H1 (cell line): ENCODE measurements around the gene VAPA. TPM values are rescaled to one million over a fixed set of nuclear protein-coding genes. Genes with fewer than 3 reads are reported as not detected.
A peak's percentile ranks its signal among the peaks of the same experiment; 100 is the strongest.

Experiments used
- CTCF ChIA-PET: fragments of 300-600 bp; sonication (Branson Sonifier 250); formaldehyde crosslinking; loops from one replicate; lab custom pipeline; 2021; ENCODE audit not compliant: partially characterized antibody; lab: Charles Lee
- POLR2A ChIA-PET: fragments of 300-600 bp; sonication (Branson Sonifier 250); formaldehyde crosslinking; loops from one replicate; lab custom pipeline; 2021; ENCODE audit warnings: inconsistent platforms; ENCODE audit not compliant: partially characterized antibody; lab: Charles Lee
- DNase-seq, 2 experiments: peaks; one replicate each; pipeline versions ENCODE4 v3.0.0 to v3.0.0-alpha.2; 2010 to 2022; ENCODE audit warnings: low spot score in 2 of 2, low read depth in 1 of 2, mixed read lengths in 1 of 2
- FAIRE-seq: peaks from 2 replicates; lab custom pipeline; 2011; peaks lifted over from hg19 to GRCh38; lab: Jason Lieb, UNC
- H2AFZ ChIP-seq: 2 replicates; pipeline ENCODE4 v1.8.1; 2012; ENCODE audit warnings: low read length, inconsistent platforms
- H2AK5ac ChIP-seq: 2 replicates; pipeline ENCODE4 v1.6.1; 2013; ENCODE audit warnings: low read depth, low read length
- H2BK120ac ChIP-seq: replicated peaks from 2 replicates; pipeline ENCODE3; 2013; ENCODE audit warnings: low read depth, low read length, inconsistent platforms
- H2BK12ac ChIP-seq: 2 replicates; pipeline ENCODE4 v1.6.1; 2013; ENCODE audit warnings: low read depth, low read length
- H2BK15ac ChIP-seq: 2 replicates; pipeline ENCODE4 v1.6.1; 2013; ENCODE audit warnings: low read length
- H2BK20ac ChIP-seq: 2 replicates; pipeline ENCODE4 v1.6.1; 2013; ENCODE audit warnings: low read length
- H2BK5ac ChIP-seq: 2 replicates; pipeline ENCODE4 v1.6.1; 2013; ENCODE audit warnings: low read depth, low read length
- H3K14ac ChIP-seq: 2 replicates; pipeline ENCODE4 v1.6.1; 2013; ENCODE audit warnings: inconsistent platforms; ENCODE audit not compliant: insufficient read length
- H3K18ac ChIP-seq: 2 replicates; pipeline ENCODE4 v1.6.1; 2013; ENCODE audit warnings: low read length; ENCODE audit errors: extremely low read depth
- H3K23ac ChIP-seq: 2 replicates; pipeline ENCODE4 v1.6.1; 2013; ENCODE audit warnings: inconsistent platforms; ENCODE audit not compliant: insufficient read length
- H3K23me2 ChIP-seq: 2 replicates; pipeline ENCODE4 v1.6.1; 2013; ENCODE audit warnings: low read depth, low read length
- H3K27ac ChIP-seq: 2 replicates; pipeline ENCODE4 v1.6.1; 2011; ENCODE audit warnings: low read depth, low read length, inconsistent platforms
- H3K27me3 ChIP-seq, 4 experiments: replicated peaks in 1 of 4; 1 replicate in 1 of 4; 2 replicates in 3 of 4; pipeline versions ENCODE4 v1.6.1 to v1.8.1; 2011 to 2013; ENCODE audit warnings: low read length in 3 of 4, mild to moderate bottlenecking in 3 of 4, inconsistent platforms in 2 of 4, mixed read lengths in 2 of 4, moderate library complexity in 1 of 4; ENCODE audit not compliant: control insufficient read depth in 3 of 4, insufficient read depth in 3 of 4; ENCODE audit errors: extremely low read depth in 1 of 4
- H3K36me3 ChIP-seq, 4 experiments: 2 replicates each; pipeline versions ENCODE4 v1.6.1 to v1.8.1; 2011 to 2013; ENCODE audit warnings: mild to moderate bottlenecking in 4 of 4, low read length in 3 of 4, moderate library complexity in 2 of 4, control low read depth in 1 of 4, inconsistent platforms in 1 of 4; ENCODE audit not compliant: insufficient read depth in 4 of 4, control insufficient read depth in 2 of 4
- H3K4ac ChIP-seq: replicated peaks from 2 replicates; pipeline ENCODE3; 2013; ENCODE audit warnings: low read length, low read depth, mixed read lengths, inconsistent platforms; ENCODE audit not compliant: insufficient read length
- H3K4me1 ChIP-seq, 4 experiments: replicated peaks in 1 of 4; 1 replicate in 1 of 4; 2 replicates in 3 of 4; pipeline versions ENCODE4 v1.6.1 to v1.8.1; 2011 to 2013; ENCODE audit warnings: low read length in 3 of 4, inconsistent platforms in 2 of 4, mixed read lengths in 1 of 4; ENCODE audit not compliant: insufficient read depth in 4 of 4, control insufficient read depth in 3 of 4
- H3K4me2 ChIP-seq, 2 experiments: 2 replicates each; pipeline versions ENCODE4 v1.6.1 to v1.8.1; 2011 to 2013; ENCODE audit warnings: low read depth in 2 of 2, low read length in 2 of 2, control low read depth in 1 of 2, inconsistent platforms in 1 of 2, mild to moderate bottlenecking in 1 of 2; ENCODE audit not compliant: insufficient read depth in 1 of 2
- H3K4me3 ChIP-seq, 4 experiments: fragments of 200-600, 300-600 bp in 1 of 4; sonication (generic), shearing (Covaris generic), sonication (Bioruptor Twin) in 1 of 4; 2 replicates each; pipeline versions ENCODE4 v1.5.1 to v1.8.1; 2011 to 2016; ENCODE audit warnings: low read length in 4 of 4, low read depth in 3 of 4, control low read depth in 2 of 4, inconsistent platforms in 2 of 4, mild to moderate bottlenecking in 2 of 4, mixed read lengths in 1 of 4, moderate library complexity in 1 of 4; ENCODE audit not compliant: insufficient read depth in 2 of 4; ENCODE audit errors: extremely low read depth in 1 of 4
- H3K56ac ChIP-seq: replicated peaks from 2 replicates; pipeline ENCODE3; 2013; ENCODE audit warnings: low read depth, mild to moderate bottlenecking, mixed read lengths, low read length, inconsistent platforms; ENCODE audit not compliant: insufficient read length
- H3K79me1 ChIP-seq: 2 replicates; pipeline ENCODE4 v1.6.1; 2013; ENCODE audit warnings: low read depth, low read length, control low read depth
- H3K79me2 ChIP-seq, 2 experiments: 2 replicates each; pipeline versions ENCODE4 v1.6.1 to v1.8.1; 2012 to 2013; ENCODE audit warnings: low read length in 2 of 2, mild to moderate bottlenecking in 2 of 2, inconsistent platforms in 1 of 2; ENCODE audit not compliant: insufficient read depth in 2 of 2, control insufficient read depth in 1 of 2
- H3K9ac ChIP-seq, 4 experiments: replicated peaks in 1 of 4; 1 replicate in 1 of 4; 2 replicates in 3 of 4; pipeline versions ENCODE4 v1.6.1 to v1.8.1; 2011 to 2013; ENCODE audit warnings: low read depth in 3 of 4, low read length in 3 of 4, control low read depth in 2 of 4, mild to moderate bottlenecking in 2 of 4, moderate library complexity in 2 of 4, inconsistent platforms in 1 of 4; ENCODE audit errors: extremely low read depth in 1 of 4
- H3K9me3 ChIP-seq, 2 experiments: 2 replicates each; pipeline versions ENCODE4 v1.6.1 to v1.8.1; 2012 to 2013; ENCODE audit warnings: mild to moderate bottlenecking in 2 of 2, moderate library complexity in 2 of 2, control low read depth in 1 of 2, inconsistent platforms in 1 of 2, low read depth in 1 of 2, low read length in 1 of 2, mixed read lengths in 1 of 2; ENCODE audit not compliant: insufficient read depth in 2 of 2
- H4K20me1 ChIP-seq, 2 experiments: replicated peaks in 1 of 2; 2 replicates each; pipeline versions ENCODE3 to v1.8.1; 2011 to 2013; ENCODE audit warnings: inconsistent platforms in 2 of 2, low read length in 2 of 2, mild to moderate bottlenecking in 1 of 2; ENCODE audit not compliant: insufficient read depth in 2 of 2, control insufficient read depth in 1 of 2
- H4K5ac ChIP-seq: 2 replicates; pipeline ENCODE4 v1.6.1; 2013; ENCODE audit warnings: low read length, low read depth, mixed read lengths, inconsistent platforms; ENCODE audit not compliant: insufficient read length
- H4K8ac ChIP-seq: 2 replicates; pipeline ENCODE4 v1.8.0; 2013; ENCODE audit warnings: mild to moderate bottlenecking, moderate library complexity, low read length, inconsistent platforms; ENCODE audit not compliant: insufficient read depth; ENCODE audit errors: extremely low read depth
- H4K91ac ChIP-seq: replicated peaks from 2 replicates; pipeline ENCODE3; 2013; ENCODE audit warnings: low read length, mixed read lengths, inconsistent platforms; ENCODE audit not compliant: insufficient read length
- HDAC2 ChIP-seq, 2 experiments: fragments of 300-600 bp in 1 of 2; sonication (generic) in 1 of 2; IDR thresholded peaks; 2 replicates each; pipeline ENCODE4 v1.6.1; 2011 to 2012; ENCODE audit warnings: low read depth in 2 of 2, low read length in 2 of 2, mild to moderate bottlenecking in 2 of 2, moderate library complexity in 2 of 2, borderline replicate concordance in 1 of 2, inconsistent platforms in 1 of 2
- HDAC6 ChIP-seq: IDR thresholded peaks from one replicate; pipeline ENCODE4 v1.7.1; 2012; ENCODE audit warnings: low read depth, mild to moderate bottlenecking, inconsistent platforms, low read length, moderate library complexity
- RAD21 ChIP-seq, 2 experiments: IDR thresholded peaks in 1 of 2; conservative IDR thresholded peaks in 1 of 2; 2 replicates each; pipeline ENCODE4 v1.6.1; 2011; ENCODE audit warnings: low read depth in 2 of 2, low read length in 2 of 2, improper control_type of control experiment in 1 of 2, inconsistent platforms in 1 of 2, mild to moderate bottlenecking in 1 of 2, moderate library complexity in 1 of 2
- WGBS, 2 experiments: shearing (Covaris generic) in 1 of 2; methylation state at CpG; one replicate each; pipeline versions ENCODE4 v1.1.6 to v1.1.7; 2013 to 2015; ENCODE audit warnings: low lambda C conversion rate in 2 of 2, mixed read lengths in 2 of 2, inconsistent platforms in 1 of 2, low coverage in 1 of 2, missing lambda C conversion rate in 1 of 2; ENCODE audit not compliant: insufficient replicate concordance in 2 of 2, insufficient coverage in 1 of 2, insufficient read length in 1 of 2; ENCODE audit errors: extremely low coverage in 1 of 2, missing lambda C conversion rate in 1 of 2; 5-methylcytosine and 5-hydroxymethylcytosine counted together
- polyA plus RNA-seq, 7 experiments: library from polyadenylated mRNA; depleted of rRNA in 3 of 7; stranded (reverse) in 5 of 7; unstranded in 2 of 7; fragments of >200 nt in 5 of 7; fragments of 200-250 nt in 2 of 7; gene quantifications; 1 replicate in 5 of 7; 2 replicates in 1 of 7; 4 replicates in 1 of 7; pipeline versions ENCODE4 v1.2.1 to v1.2.3, GENCODE V29; 2011 to 2013; ENCODE audit warnings: missing spikeins in 2 of 7, mixed read lengths in 2 of 7
- total RNA-seq: library from RNA; stranded (reverse); fragmentation: NEBNext Ultra II Directional; extraction: Animal tissue kit (Norgen Biotek cat#: 25700); gene quantifications from 2 replicates; pipeline ENCODE4 v1.2.1, GENCODE V29; 2021
- TF ChIP-seq, protein P1 (sequence below), 3 experiments: IDR thresholded peaks; 1 replicate in 2 of 3; 2 replicates in 1 of 3; pipeline versions ENCODE4 v1.5.1 to v1.6.1; 2011; ENCODE audit warnings: low read length in 3 of 3, mild to moderate bottlenecking in 3 of 3, inconsistent platforms in 2 of 3, low read depth in 1 of 3, moderate library complexity in 1 of 3; ENCODE audit not compliant: insufficient read depth in 1 of 3; ENCODE audit errors: control extremely low read depth in 1 of 3
- TF ChIP-seq, protein P2 (sequence below): IDR thresholded peaks from 2 replicates; pipeline ENCODE4 v1.6.1; 2011; ENCODE audit warnings: low read depth, mild to moderate bottlenecking, low read length; ENCODE audit not compliant: insufficient read depth

The VAPA gene
- total and polyA plus RNA-seq, 2 of the 8 experiments (the other 6 are each of a cell fraction or from before 2014, with no cell fraction given), result 79.7 to 130 TPM

DNA sequence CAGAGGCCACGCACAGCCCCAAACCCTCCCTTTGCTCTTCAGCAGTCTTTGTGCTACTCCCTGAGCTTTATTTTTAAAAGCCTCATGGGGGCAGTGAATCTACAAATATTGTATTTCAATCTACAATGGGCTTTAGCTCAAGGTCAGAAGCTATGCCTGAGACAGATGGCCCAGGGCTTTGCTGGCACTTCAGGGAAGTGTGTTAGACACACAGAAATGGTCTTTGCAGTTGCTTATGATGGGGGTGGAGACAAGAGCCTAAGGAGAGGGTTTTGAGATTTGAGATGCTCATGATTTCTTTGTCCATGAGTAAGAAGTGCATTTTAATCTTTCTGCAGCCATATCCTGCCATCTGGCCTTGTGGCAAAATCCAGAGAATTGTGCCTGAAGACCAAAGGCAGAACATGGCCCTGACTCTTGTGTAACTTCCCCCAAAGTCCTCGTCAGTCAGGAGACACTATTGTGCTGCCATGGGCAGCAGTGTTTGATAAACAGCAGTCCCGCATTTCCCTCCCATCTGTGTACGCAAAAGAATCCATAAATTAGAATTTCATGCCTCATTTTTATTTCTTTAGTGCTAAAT lies 92.6 kb downstream of the VAPA start:
- Histone ChIP-seq H3K18ac (no peak overlapping the region), H3K79me2 (no peaks in the 10 kb centered on the region), H3K56ac (no peak overlapping the region), H3K23me2 (peaks cover 7% of the 10 kb centered on the region; the same call in 1 of the 2 replicates), H3K4me3 (no peak overlapping the region), H3K27me3 (no peaks in the 10 kb centered on the region), H3K27ac (no peak overlapping the region), H4K91ac (no peak overlapping the region), H2AK5ac (no peak overlapping the region), H2BK5ac (no peak overlapping the region), H4K20me1 (peaks cover 0 to 2% of the 10 kb centered on the region in 2 experiments), H2BK12ac (no peak overlapping the region), H3K9me3 (no peaks in the 10 kb centered on the region), H4K5ac (no peak overlapping the region), H4K8ac (no peak overlapping the region), H3K23ac (no peak overlapping the region), H3K36me3 (no peaks in the 10 kb centered on the region), H3K14ac (no peak overlapping the region), H3K79me1 (no peaks in the 10 kb centered on the region), H2BK15ac (no peak overlapping the region), H3K4me1 (no peaks in the 10 kb centered on the region; a peak in 1 of 7 replicates), H2AFZ (no peak overlapping the region), H3K9ac (no peak overlapping the region), H3K4ac (no peak overlapping the region), H2BK120ac (no peak overlapping the region), H3K4me2 (no peak overlapping the region), H2BK20ac (no peak overlapping the region)
- CTCF ChIA-PET, result interaction anchor here (1.0 to 1.6 kb wide), 2 partner anchors 10 to 13 kb away, joined by 3 to 5 read pairs; no protein-coding TSS in a partner anchor
- POLR2A ChIA-PET, result no interaction called here
- WGBS, 2 experiments, result 93% methylated on average over 4 of the region's 4 CpGs; no CpG with 5 or more reads in 1 of the 2 experiments
- FAIRE-seq (peak; percentile 42), DNase-seq (no peak)
- TF ChIP-seq HDAC6 (no peak), HDAC2 (IDR thresholded peaks at IDR 0.05; ENCODE audit: borderline replicate concordance in 1 of 2, low read depth in 2 of 2, low read length in 2 of 2) (no peak), RAD21 (IDR thresholded peaks at IDR 0.05 in 1 of 2, conservative IDR thresholded peaks at IDR 0.05 in 1 of 2; ENCODE audit: low read depth in 2 of 2, low read length in 2 of 2) (peak; percentile 15 to 33; a peak in 2 of 4 replicates)
- TF ChIP-seq, protein P1, sequence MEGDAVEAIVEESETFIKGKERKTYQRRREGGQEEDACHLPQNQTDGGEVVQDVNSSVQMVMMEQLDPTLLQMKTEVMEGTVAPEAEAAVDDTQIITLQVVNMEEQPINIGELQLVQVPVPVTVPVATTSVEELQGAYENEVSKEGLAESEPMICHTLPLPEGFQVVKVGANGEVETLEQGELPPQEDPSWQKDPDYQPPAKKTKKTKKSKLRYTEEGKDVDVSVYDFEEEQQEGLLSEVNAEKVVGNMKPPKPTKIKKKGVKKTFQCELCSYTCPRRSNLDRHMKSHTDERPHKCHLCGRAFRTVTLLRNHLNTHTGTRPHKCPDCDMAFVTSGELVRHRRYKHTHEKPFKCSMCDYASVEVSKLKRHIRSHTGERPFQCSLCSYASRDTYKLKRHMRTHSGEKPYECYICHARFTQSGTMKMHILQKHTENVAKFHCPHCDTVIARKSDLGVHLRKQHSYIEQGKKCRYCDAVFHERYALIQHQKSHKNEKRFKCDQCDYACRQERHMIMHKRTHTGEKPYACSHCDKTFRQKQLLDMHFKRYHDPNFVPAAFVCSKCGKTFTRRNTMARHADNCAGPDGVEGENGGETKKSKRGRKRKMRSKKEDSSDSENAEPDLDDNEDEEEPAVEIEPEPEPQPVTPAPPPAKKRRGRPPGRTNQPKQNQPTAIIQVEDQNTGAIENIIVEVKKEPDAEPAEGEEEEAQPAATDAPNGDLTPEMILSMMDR (IDR thresholded peaks at IDR 0.05; ENCODE audit: control extremely low read depth in 1 of 3, insufficient read depth in 1 of 3, low read depth in 1 of 3, low read length in 3 of 3), result peak in 1 of 3 experiments; percentile 8; a peak in 1 of 4 replicates
- TF ChIP-seq, protein P2, sequence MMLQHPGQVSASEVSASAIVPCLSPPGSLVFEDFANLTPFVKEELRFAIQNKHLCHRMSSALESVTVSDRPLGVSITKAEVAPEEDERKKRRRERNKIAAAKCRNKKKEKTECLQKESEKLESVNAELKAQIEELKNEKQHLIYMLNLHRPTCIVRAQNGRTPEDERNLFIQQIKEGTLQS, result no peak
